Smooth muscle cell (in vitro differentiated cells): ENCODE data around the gene PPP1R16B. TPM values are rescaled to one million over a fixed set of nuclear protein-coding genes. Genes with fewer than 3 reads are reported as not detected.

Source experiments
- DNase-seq: peaks from one replicate; lab custom pipeline; 2025; ENCODE audit not compliant: unreplicated experiment; lab: John Stamatoyannopoulos, UW
- H2AFZ ChIP-seq: fragments of 200-600 bp; sonication (generic); 2 replicates; pipeline ENCODE4 v1.6.0; 2016; ENCODE audit warnings: antibody characterized with exemption, low read depth, mild to moderate bottlenecking
- H3F3A ChIP-seq: fragments of 200-600 bp; sonication (generic); 2 replicates; pipeline ENCODE4 v1.6.0; 2017; ENCODE audit warnings: antibody characterized with exemption, low read depth
- H3K27ac ChIP-seq: fragments of 200-600 bp; sonication (generic); 2 replicates; pipeline ENCODE4 v1.5.1; 2016; ENCODE audit warnings: low read depth, mild to moderate bottlenecking
- H3K27me3 ChIP-seq: fragments of 200-600 bp; sonication (generic); 2 replicates; pipeline ENCODE4 v1.6.1; 2016; ENCODE audit warnings: low read depth, mild to moderate bottlenecking
- H3K36me3 ChIP-seq: fragments of 200-600 bp; sonication (generic); 2 replicates; pipeline ENCODE4 v1.5.1; 2016; ENCODE audit warnings: low read depth
- H3K4me1 ChIP-seq: fragments of 200-600 bp; sonication (generic); 2 replicates; pipeline ENCODE4 v1.5.1; 2016; ENCODE audit warnings: low read depth
- H3K4me2 ChIP-seq: fragments of 200-600 bp; sonication (generic); 2 replicates; pipeline ENCODE4 v1.6.0; 2016; ENCODE audit warnings: mild to moderate bottlenecking
- H3K4me3 ChIP-seq: fragments of 200-600 bp; sonication (generic); 2 replicates; pipeline ENCODE4 v1.5.1; 2016; ENCODE audit warnings: mild to moderate bottlenecking
- H3K79me2 ChIP-seq: fragments of 200-600 bp; sonication (generic); 2 replicates; pipeline ENCODE4 v1.6.0; 2016; ENCODE audit warnings: low read depth, mild to moderate bottlenecking
- H3K9ac ChIP-seq: fragments of 200-600 bp; sonication (generic); 2 replicates; pipeline ENCODE4 v1.6.0; 2016; ENCODE audit warnings: low read depth
- H3K9me3 ChIP-seq: fragments of 200-600 bp; sonication (generic); replicated peaks from 2 replicates; pipeline ENCODE4 v1.5.1; 2016; ENCODE audit warnings: low read depth
- H4K20me1 ChIP-seq: fragments of 200-600 bp; sonication (generic); 2 replicates; pipeline ENCODE4 v1.6.0; 2016; ENCODE audit warnings: low read depth
- CTCF ChIP-seq: fragments of 200-600 bp; sonication (generic); IDR thresholded peaks from 2 replicates; pipeline ENCODE4 v1.5.1; 2017; ENCODE audit warnings: borderline replicate concordance, mild to moderate bottlenecking, antibody characterized with exemption; ENCODE audit not compliant: insufficient read depth, poor library complexity, severe bottlenecking
- WGBS: methylation state at CpG from one replicate; pipeline ENCODE4 v1.1.7; 2016; ENCODE audit warnings: low lambda C conversion rate; 5-methylcytosine and 5-hydroxymethylcytosine counted together
- polyA plus RNA-seq: library from polyadenylated mRNA; unstranded; fragments of >200 nt; fragmentation: Nextera tagmentation; extraction: Ambion mirVana; gene quantifications from 2 replicates; pipeline ENCODE4 v1.2.1, GENCODE V29; 2016
- total RNA-seq: library from RNA; depleted of rRNA; stranded (reverse); fragments of >200 nt; gene quantifications from 2 replicates; pipeline ENCODE4 v1.2.3, GENCODE V29; 2014

PPP1R16B gene
- total and polyA plus RNA-seq, 2 experiments from 2014 or later, result not detected

GRCh38 chr20:38871560-38871953, 66.1 kb downstream of the PPP1R16B start:
- 81% methylated on average over 2 of the region's 3 CpGs for WGBS
- no peaks in the 10 kb centered on the region for H3K9me3 ChIP-seq
- no peak overlapping the region for H3K9ac ChIP-seq
- no peak for TF ChIP-seq CTCF
- H3K4me3 ChIP-seq, result no peak overlapping the region
- no peak overlapping the region for H3K4me2 ChIP-seq
- H3K27ac ChIP-seq, result no peak overlapping the region
- no peak overlapping the region for H2AFZ ChIP-seq
- no peaks in the 10 kb centered on the region for H3K36me3 ChIP-seq
- H3K4me1 ChIP-seq, result no peaks in the 10 kb centered on the region
- no peak for DNase-seq
- no peaks in the 10 kb centered on the region for H3F3A ChIP-seq
- peaks cover 10% of the 10 kb centered on the region for H3K27me3 ChIP-seq
- H4K20me1 ChIP-seq, result no peaks in the 10 kb centered on the region
- H3K79me2 ChIP-seq, result no peaks in the 10 kb centered on the region

DNA sequence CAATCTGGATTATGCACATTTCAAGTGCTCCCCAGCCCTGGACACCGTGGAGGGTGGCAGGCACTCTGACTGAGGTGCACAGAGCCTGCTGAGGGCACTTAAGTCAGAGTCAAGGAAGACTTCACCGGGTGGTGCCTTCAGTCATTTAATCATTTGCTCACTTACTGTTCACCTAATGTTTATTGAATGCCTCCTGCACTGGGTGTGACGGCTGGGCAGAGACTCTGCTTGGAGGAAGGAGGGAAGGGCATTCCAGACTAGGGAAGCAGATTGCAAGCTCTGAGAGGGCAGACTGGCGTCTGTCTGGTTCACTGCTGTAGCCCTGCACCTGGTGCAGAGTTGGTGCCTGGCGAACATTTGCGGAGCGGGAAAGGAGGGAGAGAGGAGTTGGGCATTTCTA, 66.5 kb downstream of the PPP1R16B start:
- Histone ChIP-seq H2AFZ (no peak overlapping the region), H3K9ac (no peak overlapping the region), H3F3A (no peaks in the 10 kb centered on the region), H3K36me3 (no peaks in the 10 kb centered on the region), H3K9me3 (no peaks in the 10 kb centered on the region), H3K4me1 (no peaks in the 10 kb centered on the region), H3K4me2 (no peak overlapping the region), H3K4me3 (no peak overlapping the region), H3K27ac (no peak overlapping the region), H3K79me2 (no peaks in the 10 kb centered on the region), H4K20me1 (no peaks in the 10 kb centered on the region), H3K27me3 (peaks cover 10% of the 10 kb centered on the region)
- no peak for TF ChIP-seq CTCF
- 81% methylated on average over 7 of the region's 7 CpGs for WGBS
- DNase-seq, result no peak

DNA sequence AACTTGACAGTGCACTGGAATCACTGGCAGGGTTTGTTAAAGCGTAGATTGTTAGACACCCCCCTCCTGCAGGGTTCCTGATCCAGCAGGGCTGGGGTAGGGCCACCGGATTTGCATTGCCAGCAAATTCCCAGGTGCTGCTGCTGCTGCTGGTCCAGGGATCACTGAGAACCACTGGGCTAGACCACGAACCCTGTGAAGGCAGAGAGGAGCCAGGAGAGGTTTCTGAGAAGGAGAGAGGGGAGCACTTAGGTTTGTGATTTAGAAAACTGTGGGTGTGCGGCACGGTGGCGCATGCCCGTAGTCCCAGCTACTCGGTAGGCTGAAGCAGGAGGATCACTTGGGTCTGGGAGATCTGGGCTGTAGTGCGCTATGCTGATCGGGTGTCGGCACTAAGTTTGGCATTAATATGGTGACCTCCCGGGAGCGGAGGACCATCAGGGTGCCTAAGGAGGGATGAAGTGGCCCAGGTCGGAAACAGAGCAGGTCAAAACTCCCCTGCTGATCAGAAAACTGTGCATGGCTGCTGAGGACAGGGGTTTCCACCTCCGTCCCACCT, 67.1 kb downstream of the PPP1R16B start:
- 88% methylated on average over 15 of the region's 15 CpGs for WGBS
- peaks cover 10% of the 10 kb centered on the region for H3K27me3 ChIP-seq
- no peaks in the 10 kb centered on the region for H3K79me2 ChIP-seq
- H3K9ac ChIP-seq, result no peak overlapping the region
- no peak overlapping the region for H3K4me2 ChIP-seq
- no peaks in the 10 kb centered on the region for H3K4me1 ChIP-seq
- H3K36me3 ChIP-seq, result no peaks in the 10 kb centered on the region
- H3K4me3 ChIP-seq, result no peak overlapping the region
- no peak for TF ChIP-seq CTCF
- no peak for DNase-seq
- H3K27ac ChIP-seq, result no peak overlapping the region
- no peaks in the 10 kb centered on the region for H3K9me3 ChIP-seq
- no peak overlapping the region for H2AFZ ChIP-seq
- no peaks in the 10 kb centered on the region for H3F3A ChIP-seq
- H4K20me1 ChIP-seq, result no peaks in the 10 kb centered on the region

DNA sequence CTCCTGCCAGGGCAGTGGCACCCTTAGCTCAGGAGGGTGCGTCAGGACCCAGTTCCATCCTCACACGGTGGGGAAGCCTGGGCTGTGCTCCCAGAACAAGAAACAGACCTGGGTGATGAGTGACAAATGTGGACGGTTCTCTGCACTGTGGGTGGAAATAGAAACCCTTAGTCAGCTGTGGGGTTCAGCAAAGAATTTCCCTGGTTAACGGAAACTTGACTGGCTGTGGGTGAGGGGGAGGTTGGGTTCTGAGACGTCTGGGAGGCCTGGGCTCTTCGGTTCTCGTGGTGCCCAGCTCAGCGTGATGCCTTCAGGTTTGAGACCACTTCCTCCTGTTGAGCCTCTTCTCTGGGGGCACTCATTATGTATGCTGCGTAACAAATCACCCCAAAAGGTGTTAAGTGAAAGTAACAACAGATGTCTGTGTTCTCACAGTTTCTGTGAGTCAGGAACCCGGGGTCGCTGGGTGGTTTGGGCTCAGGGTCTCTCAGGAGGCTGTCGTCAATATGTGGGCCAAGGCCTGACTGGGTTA, 67.6 kb downstream of the PPP1R16B start:
- WGBS, result 85% methylated on average over 12 of the region's 12 CpGs
- H3F3A ChIP-seq, result no peaks in the 10 kb centered on the region
- no peak overlapping the region for H3K9ac ChIP-seq
- H3K4me1 ChIP-seq, result no peaks in the 10 kb centered on the region
- H3K4me3 ChIP-seq, result no peak overlapping the region
- no peak overlapping the region for H2AFZ ChIP-seq
- no peak for DNase-seq
- no peak overlapping the region for H3K27ac ChIP-seq
- TF ChIP-seq CTCF, result no peak
- no peaks in the 10 kb centered on the region for H3K36me3 ChIP-seq
- peaks cover 10% of the 10 kb centered on the region for H3K27me3 ChIP-seq
- H3K9me3 ChIP-seq, result no peaks in the 10 kb centered on the region
- H3K79me2 ChIP-seq, result no peaks in the 10 kb centered on the region
- no peaks in the 10 kb centered on the region for H4K20me1 ChIP-seq
- H3K4me2 ChIP-seq, result no peak overlapping the region
